ENCODE data around the gene ZSCAN12.
A peak's percentile ranks its signal among the peaks of the same experiment; 100 is the strongest.

ZSCAN12 gene

DNA sequence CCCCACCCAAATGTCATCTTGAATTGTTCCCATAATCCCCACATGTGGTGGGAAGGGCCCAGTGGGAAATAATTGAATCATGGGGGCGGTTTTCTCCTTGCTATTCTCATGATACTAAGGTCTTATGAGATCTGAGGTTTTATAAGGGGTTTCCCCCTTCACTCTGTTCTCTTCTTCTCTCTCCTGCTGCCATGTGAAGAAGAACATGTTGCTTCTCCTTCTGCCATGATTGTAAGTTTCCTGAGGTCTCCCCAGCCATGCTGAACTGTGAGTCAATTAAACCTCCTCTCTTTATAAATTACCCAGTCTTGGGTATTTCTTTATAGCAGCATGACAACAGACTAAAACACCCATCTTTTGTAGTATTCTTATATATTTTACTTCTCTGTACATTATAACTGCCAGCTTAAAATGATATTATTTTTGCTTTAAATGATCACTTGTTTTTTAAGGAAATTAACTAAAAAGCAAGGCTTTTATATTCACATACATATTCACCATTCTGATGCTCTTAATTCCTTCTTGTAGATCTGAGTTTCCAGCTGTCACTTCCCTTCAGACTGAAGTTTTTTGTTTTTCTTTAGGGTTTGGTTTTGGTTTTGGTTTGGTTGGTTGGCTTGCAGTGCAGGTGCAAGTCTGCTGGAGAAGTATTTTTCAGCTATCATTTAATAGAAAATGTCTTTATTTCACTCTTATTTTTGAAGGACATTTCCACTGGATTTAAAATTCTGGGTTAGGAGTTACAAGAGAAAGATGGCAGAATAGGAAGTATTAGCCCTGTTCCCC lies 59.0 kb downstream of the ZSCAN12 start:
- Histone ChIP-seq H3K4me1 (no peaks in the 10 kb centered on the region), H3K27me3 (ENCODE audit: low read depth) (peaks cover 2% of the 10 kb centered on the region; the same call in 1 of the 2 replicates), H3K36me3 (replicated peaks) (no peaks in the 10 kb centered on the region), H3K4me3 (no peak overlapping the region), H3K9me3 (no peaks in the 10 kb centered on the region)
- in situ Hi-C loops (cut with MboI; ENCODE audit: low sequenced_read_pairs): no loop called here
- no peak for DNase-seq (ENCODE audit: low spot score in 2 of 2)

DNA sequence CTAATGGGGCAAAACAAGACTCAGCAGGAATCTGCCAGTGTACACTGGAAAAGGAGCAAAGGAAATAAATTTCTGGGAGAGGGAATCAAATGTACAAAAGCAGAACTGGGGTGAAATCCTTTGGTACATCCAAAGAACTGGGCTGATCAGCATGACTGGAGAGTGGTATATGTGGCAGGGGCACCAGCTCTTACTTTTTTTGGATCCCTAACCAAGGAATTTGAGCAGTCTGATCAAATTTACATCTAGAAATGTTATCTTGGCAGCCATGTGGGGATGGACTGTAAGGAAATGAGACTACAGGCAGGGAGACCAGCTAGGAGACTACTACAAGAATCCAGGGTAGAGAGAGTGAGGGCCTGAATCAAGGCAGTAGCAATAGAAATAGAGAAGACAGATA lies 62.4 kb downstream of the ZSCAN12 start:
- in situ Hi-C loops (cut with MboI; ENCODE audit: low sequenced_read_pairs): no loop called here
- DNase-seq (ENCODE audit: low spot score in 2 of 2): no peak
- Histone ChIP-seq H3K36me3 (replicated peaks) (no peaks in the 10 kb centered on the region), H3K27me3 (ENCODE audit: low read depth) (no peaks in the 10 kb centered on the region), H3K9me3 (no peaks in the 10 kb centered on the region), H3K4me3 (no peak overlapping the region), H3K4me1 (peaks cover 16% of the 10 kb centered on the region)

DNA sequence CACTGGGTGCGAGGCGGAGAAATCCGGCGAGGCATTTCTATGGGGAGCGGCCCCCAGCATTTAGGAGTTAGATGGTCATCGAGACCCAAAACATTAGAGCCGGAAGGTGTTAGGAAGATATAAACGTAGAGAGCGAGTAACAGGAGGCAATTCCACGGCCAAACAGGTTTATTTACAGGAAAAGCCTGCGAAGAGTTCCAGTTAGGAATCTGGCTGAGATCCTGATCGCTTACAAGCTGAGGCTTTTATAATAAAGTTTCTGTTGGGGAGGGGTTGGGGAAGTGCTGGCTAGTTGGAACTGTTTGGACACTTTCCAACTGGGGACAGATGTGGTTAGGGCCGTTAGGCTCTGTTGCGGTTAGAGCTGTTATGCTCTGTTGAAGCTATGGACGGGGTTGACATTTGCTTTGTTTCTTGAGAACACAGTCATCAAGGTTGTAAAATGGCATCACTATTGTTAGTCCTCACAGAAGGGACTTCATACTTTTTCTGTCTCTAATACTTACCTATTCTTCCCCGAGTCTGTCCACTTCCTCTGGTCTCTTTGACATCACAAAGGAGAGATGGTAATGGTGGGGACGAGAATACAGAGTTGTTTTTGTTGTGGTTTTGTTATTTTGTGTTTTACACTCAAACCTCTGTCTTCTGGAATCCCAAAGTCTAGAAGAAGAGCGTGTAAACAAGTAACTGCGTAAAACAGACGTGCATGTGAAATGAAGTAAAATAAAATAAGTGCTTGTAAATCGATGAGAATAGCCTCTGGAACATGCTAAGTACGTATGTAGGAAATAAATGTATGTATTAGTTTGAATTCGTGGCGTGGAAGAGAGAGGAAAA lies 63.0 kb downstream of the ZSCAN12 start:
- peaks cover 16% of the 10 kb centered on the region for H3K4me1 ChIP-seq
- peak overlapping the region; percentile 63 for H3K4me3 ChIP-seq
- H3K9me3 ChIP-seq: no peaks in the 10 kb centered on the region
- H3K36me3 ChIP-seq (replicated peaks): no peaks in the 10 kb centered on the region
- DNase-seq (ENCODE audit: low spot score in 2 of 2): peak in 1 of 2 experiments; percentile 32
- in situ Hi-C loops (cut with MboI; ENCODE audit: low sequenced_read_pairs): no loop called here
- H3K27me3 ChIP-seq (ENCODE audit: low read depth): no peaks in the 10 kb centered on the region

DNA sequence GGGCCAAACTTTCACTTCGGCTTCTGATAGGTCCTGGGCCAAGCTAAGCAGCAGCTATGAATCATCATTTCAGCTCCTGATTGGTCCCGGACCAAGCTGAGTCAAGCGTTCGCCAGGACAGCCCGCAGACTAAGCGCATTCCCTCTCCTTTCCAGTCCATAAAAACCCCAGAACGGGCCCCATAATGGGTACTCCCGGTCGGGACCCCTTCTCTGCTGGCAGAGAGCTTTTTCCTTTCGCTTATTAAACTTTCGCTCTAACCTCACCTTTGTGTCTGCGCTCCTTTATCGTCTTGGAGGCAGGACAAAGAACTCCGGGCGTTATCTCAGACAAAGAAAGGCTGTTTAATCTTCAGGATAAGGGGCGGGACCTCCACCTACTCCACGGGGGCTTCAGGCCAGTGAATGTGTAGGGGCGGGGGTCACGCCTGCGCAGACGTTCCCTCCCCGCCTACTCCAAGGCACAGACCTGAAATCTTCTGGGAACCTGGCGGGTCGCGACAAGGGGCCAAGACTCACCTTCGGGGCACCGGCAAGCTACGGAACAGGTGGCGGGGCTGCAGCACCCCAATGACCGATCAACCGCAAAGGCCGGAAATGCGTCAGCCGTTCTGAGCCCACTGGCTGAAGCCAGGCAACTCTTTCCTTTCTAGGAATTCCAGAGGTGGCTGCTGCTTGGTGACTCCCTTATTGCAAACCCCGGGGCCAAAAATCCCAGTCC lies 63.8 kb downstream of the ZSCAN12 start, which contains the start of gene ZSCAN31:
TSS of gene ZSCAN31 (minus strand) at position 585 of the 720 bp plus-strand sequence. CDS start 6,465 bp downstream, outside the sequence.
- in situ Hi-C loops (cut with MboI; ENCODE audit: low sequenced_read_pairs): no loop called here
- no peaks in the 10 kb centered on the region for H3K36me3 ChIP-seq (replicated peaks)
- DNase-seq (ENCODE audit: low spot score in 2 of 2): peak; percentile 90 to 92
- peak within 1 kb of the TSS; percentile 63 for H3K4me3 ChIP-seq
- H3K4me1 ChIP-seq: peaks cover 16% of the 10 kb centered on the region
- H3K9me3 ChIP-seq: no peaks in the 10 kb centered on the region
- H3K27me3 ChIP-seq (ENCODE audit: low read depth): no peaks in the 10 kb centered on the region

DNA sequence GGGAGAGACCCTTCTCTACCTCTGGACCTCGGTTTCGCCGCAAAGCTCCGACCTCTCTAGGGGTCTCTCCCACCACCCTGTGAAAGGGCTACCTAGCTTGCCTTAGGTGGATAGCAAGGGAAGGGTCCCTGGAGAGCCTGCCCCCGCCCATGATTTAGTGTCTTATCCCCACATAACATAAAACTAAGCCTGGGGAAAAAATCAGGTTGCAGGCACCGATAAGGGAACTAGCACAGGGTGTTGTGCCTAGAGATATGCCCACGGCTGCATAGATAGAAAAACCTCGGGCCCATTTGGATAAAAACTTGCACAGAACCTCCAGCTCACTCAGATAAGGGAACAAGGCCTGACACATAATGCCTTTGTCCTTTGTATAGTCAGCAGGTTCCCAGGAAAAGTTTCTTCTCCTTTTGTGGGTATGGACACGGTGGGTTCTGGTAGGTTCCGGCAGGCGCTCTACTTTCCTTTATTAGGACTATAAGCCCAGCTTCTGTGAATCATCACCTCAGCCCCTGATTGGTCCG lies 64.4 kb downstream of the ZSCAN12 start:
- peaks cover 16% of the 10 kb centered on the region for H3K4me1 ChIP-seq
- H3K4me3 ChIP-seq: peak overlapping the region; percentile 63
- H3K36me3 ChIP-seq (replicated peaks): no peaks in the 10 kb centered on the region
- in situ Hi-C loops (cut with MboI; ENCODE audit: low sequenced_read_pairs): no loop called here
- H3K9me3 ChIP-seq: no peaks in the 10 kb centered on the region
- no peak for DNase-seq (ENCODE audit: low spot score in 2 of 2)
- no peaks in the 10 kb centered on the region for H3K27me3 ChIP-seq (ENCODE audit: low read depth)

DNA sequence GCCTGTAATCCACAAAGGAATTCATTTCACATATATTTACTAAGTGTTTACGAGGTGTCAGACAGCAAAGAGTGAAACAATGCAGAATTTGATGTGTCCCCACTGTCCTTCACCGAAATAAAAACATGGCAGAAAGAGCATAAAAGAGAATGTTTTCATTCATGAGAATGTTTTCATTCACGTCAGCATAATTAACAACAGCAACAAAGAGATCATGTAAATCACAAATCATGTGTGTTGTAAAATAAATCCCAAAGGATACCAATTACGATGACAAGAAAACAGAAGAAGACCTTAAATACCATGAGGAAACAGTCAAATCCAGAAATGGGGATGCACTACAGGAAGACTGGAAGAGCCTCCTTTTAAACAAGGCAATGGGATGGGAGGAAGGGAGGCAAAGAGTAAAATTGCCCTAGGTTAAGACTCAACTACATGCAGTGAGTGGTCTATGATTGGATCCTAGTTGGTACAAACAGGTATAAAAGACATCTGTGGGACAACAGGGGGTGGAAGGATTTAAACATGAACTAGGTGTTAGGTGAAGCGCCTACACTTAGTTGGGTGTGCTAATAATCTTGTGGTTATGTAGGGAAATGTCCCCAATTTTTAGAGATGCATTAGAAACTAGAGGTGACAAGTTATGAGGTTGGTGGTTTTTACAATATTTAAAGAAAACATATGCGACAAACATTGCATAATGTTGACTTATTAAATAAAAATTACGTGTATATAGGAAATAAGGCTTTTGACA lies 65.1 kb downstream of the ZSCAN12 start:
- no peaks in the 10 kb centered on the region for H3K27me3 ChIP-seq (ENCODE audit: low read depth)
- H3K9me3 ChIP-seq: no peaks in the 10 kb centered on the region
- H3K36me3 ChIP-seq (replicated peaks): no peaks in the 10 kb centered on the region
- H3K4me3 ChIP-seq: no peak overlapping the region; the same call in 1 of the 2 replicates
- H3K4me1 ChIP-seq: peaks cover 16% of the 10 kb centered on the region
- DNase-seq (ENCODE audit: low spot score in 2 of 2): no peak
- in situ Hi-C loops (cut with MboI; ENCODE audit: low sequenced_read_pairs): no loop called here

DNA sequence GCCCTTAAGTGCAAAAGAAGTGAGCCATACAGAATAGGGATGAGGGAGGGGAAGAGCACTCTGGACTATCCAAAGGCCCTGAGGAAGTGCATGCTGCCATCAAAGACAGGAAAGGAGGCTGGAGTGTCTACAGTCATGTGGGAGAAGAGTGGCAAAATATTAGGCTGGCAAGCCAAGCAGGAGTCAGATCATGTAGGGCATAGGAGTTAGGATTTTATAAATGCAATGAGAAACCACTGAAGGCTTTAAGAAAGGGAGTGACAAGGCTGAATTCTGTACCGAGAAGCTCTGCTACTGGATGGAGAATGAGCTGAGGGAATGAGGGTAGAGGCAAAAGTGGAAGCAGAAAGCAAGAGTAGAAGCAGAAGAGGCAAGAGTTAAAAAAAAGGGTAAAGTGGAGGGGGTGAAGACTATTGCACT lies 65.9 kb downstream of the ZSCAN12 start:
- no peaks in the 10 kb centered on the region for H3K9me3 ChIP-seq
- peaks cover 16% of the 10 kb centered on the region for H3K4me1 ChIP-seq
- no peak for DNase-seq (ENCODE audit: low spot score in 2 of 2)
- no peaks in the 10 kb centered on the region for H3K27me3 ChIP-seq (ENCODE audit: low read depth)
- H3K36me3 ChIP-seq (replicated peaks): no peaks in the 10 kb centered on the region
- no peak overlapping the region for H3K4me3 ChIP-seq
- in situ Hi-C loops (cut with MboI; ENCODE audit: low sequenced_read_pairs): no loop called here

DNA sequence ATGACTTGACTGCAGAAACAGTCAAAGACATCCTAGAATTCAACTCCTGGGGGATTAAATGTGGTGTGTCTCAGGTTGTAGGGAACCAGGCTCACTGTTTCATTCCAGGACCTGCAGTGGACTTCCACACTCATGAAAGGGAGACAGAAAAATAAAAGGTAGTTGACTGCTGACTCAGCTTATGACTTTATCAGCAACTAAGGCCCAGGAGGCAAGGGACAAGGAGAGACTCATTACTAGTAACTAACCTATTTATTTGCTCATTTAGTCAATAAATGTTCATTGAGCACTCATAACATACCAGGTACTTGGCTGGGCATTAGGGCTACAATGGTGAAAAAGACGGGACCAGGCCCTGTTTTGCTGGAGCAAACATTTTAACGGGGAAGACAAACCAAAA lies 66.5 kb downstream of the ZSCAN12 start:
- Histone ChIP-seq H3K9me3 (no peaks in the 10 kb centered on the region), H3K4me3 (no peak overlapping the region), H3K36me3 (replicated peaks) (no peaks in the 10 kb centered on the region), H3K27me3 (ENCODE audit: low read depth) (no peaks in the 10 kb centered on the region), H3K4me1 (peaks cover 16% of the 10 kb centered on the region)
- in situ Hi-C loops (cut with MboI; ENCODE audit: low sequenced_read_pairs): no loop called here
- no peak for DNase-seq (ENCODE audit: low spot score in 2 of 2)

DNA sequence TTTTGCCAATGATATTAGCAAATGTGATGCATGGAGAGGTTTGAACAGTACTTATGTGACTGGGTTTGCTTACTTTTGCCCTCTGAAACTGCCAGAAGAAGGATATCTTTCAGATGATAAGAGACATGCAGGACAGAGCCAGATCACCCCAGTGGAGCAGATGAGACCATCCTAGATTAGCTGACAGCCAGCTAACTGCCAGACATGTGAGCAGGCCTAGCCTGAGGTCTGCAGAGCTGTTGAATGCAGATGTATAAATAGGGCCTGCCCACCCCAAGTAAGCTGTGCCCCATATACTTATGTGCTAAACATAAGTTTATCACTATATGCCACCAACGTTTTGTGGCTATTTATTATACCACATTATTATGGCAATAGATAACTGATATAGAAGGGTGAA lies 69.5 kb downstream of the ZSCAN12 start:
- H3K36me3 ChIP-seq (replicated peaks): no peaks in the 10 kb centered on the region
- no peaks in the 10 kb centered on the region for H3K27me3 ChIP-seq (ENCODE audit: low read depth)
- no peak for DNase-seq (ENCODE audit: low spot score in 2 of 2)
- H3K4me3 ChIP-seq: no peak overlapping the region
- in situ Hi-C loops (cut with MboI; ENCODE audit: low sequenced_read_pairs): no loop called here
- H3K4me1 ChIP-seq: peaks cover 13% of the 10 kb centered on the region
- peaks cover 6% of the 10 kb centered on the region; the same call in 1 of the 2 replicates for H3K9me3 ChIP-seq
